ENCODE data around the gene GRIP1.

GRIP1 gene

DNA sequence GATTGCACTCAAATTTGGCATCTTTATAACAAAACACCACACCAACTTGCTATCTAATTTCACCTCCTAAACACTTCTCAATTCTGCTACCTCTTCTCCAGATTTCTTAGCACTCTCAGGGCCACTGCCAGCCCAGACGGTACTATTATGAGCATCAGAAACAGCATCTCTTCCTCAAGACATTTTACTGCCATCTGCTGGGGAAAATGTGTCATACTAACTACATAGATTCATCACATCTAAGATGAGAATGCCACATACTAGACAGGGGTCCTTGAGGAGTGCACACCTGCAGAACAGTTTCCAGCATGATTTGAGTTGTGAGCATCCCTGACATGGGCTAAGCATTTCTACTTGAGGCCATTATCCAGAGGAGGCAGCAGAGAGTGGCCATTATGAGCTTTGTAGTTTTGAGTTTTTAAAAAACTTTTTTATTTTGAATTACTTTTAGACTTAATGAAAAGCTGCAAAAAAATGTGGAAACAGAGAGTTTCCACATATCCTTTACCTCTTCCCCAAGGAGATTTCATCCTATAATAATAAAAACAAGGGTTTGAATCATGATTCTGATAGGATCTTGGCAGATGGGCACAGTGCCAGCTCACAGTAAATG is 15.1 kb upstream of the GRIP1 start:
- peak; percentile 9 for DNase-seq

DNA sequence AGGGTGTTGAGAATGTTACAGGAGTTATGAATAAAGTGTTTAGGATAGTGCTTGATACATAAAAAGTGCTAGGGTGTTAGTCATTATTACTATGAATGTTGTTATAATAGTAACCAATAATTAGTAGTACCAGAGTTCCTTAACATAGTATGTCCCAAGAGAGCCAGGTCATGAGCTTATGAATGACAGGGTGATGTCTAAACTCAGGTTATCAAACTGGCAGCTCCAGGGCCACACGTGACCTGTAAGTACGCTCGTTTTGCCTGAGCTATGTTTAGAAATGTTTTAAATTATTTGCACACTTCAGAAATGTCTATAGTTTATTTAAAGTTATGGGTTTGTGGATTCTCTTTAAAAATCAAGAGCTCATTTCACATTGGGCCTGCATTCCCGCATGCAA is 14.1 kb upstream of the GRIP1 start:
- DNase-seq: no peak

DNA sequence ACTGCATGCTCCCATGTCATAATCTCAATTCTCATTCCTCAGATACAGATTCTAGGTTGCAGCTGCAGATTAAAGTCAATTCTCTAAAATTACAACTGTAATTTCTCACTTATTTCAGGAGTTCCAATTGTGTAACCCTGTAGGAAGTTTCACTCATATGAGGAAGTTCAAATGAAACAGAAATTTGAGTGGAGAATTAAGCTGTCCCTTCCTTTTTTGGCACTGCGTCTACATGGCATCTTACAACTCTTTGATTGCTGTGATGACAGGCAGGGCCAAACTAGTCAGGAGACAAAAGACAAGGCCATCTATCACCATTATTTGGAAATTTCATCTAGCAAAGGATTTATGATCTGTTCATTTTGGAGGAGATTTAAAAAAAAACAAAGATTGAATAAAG is 13.3 kb upstream of the GRIP1 start:
- DNase-seq: no peak

DNA sequence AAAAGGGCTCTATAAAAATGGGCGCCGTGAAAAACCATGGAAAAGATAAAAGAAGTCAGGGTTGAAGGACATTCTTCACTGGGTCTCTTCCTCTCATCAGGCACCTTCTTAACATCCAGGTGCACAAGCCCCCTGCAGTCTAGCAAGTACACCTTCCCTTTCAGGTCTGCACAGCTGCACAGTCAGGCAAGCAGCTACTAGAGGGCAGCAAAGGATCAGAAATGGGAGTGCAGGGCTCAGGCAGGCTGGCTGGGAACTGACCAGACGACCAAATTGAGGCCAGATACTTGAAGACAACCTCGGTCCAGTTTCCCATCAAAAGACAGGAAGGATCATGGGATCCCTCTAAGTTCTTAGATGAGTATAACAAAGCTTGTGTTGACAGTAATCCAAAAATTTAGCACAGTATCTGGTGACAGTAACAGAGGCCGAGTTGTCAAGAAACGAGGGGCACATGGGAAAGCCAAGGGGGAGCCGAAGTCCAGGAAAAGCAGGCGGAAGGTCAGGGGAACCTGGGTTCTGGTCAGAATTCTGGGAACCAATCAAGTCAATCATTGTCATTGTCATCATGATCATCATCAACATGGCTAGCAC is 10.1 kb upstream of the GRIP1 start:
- DNase-seq: peak; percentile 3

DNA sequence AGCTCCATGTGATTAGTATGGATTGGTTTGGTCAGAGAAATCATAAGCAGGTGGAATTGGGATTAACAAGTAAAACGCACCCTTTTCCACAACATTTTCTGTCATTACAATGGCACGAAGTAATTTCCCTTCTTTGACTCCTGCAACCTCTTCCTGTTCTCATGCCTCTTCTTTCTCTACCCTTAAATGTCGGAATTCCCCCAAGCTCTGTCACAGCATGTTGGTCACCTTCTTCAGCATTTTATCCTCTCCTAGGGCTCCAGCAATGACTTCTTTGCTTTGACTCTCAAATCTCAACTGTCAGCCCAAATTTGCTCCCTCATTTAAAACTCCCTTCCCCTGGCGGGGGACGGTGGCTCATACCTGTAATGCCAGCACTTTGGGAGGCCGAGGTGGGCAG is 5.3 kb upstream of the GRIP1 start:
- DNase-seq: no peak

DNA sequence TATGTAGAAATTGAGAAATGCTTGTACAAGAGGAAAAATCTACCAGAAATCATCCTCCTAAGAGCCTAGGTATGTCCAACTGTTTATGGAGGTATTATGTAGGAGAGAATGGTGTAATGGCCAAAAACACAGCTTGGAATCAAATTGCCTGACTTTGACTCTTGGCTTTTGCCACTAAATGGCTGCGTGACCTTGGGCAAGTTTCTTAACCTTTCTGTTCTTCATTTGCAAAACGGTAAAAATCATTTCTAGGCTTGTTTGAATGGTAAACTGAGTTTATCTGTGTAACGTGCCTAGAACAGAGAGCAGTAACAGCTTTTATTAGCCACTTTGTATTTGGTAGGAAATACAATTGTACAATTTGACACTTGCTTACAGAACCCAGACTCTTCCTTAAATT is 4.9 kb upstream of the GRIP1 start:
- no peak for DNase-seq

DNA sequence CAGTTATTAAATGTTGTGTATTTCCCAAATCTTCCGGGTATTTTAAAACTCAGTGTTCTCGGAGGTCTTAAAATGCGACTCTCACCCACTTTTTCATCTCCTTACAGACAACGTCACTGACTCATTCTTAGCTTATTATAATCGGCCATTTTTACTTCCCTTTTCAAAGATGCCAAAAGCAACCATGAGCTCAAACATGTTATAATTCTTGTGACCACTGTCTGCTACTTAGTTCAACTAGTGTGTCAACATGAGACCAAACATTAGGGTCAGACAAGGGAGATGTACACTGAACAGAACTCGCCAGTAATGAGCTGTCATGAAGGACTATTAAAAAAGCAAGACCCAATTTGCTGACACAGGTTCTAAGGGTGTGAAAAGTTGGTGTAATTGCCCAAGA is 4.2 kb upstream of the GRIP1 start:
- DNase-seq: no peak

DNA sequence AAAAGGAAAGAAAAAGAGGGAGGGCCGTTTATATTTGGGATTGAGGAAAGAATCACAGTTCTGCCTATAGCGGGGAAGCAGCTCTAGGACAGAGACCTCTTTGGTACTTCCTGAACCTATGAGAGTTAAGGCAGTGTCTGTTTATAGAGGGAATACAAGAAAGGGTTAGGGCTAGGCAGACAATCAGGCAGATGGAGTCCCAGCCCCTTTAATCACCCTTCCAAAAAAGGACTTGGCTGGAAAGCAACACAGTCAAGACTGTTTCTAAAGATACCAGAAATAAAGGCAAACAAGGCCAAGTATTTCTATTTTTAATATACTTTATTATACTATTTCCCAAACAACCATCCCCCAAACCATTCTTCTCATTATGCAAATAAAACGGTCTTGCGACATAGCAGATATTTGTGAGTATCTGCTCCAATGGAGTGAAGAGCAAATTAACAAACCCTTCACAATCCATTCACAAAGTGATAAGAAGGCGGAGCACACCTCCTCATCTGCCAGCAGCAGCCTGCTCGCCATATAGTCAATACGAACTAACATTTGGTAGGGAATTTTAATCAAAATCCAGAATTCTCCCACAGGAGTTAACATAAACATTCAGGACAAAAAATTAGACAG is 697 bp upstream of the GRIP1 start:
- no peak for DNase-seq

DNA sequence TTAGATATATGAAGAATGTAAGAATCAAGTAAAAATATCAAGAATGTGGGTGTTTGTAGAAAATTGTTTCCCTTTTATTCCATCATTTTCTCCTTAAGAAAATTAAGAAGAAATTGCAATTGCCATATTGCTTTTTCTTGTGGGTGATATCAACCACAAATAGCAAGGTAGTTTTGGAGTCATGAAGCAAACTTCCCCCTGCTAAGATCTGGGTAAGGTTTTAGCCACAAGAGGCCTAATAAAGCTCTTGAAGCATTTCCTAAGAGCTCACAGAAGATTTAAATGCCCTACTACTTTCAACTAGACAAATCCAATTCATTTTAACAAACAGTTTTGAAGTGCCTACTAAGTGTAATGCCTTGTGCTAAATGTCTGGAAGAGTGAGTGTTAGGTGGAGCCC is 2.6 kb downstream of the GRIP1 start:
- DNase-seq: no peak

DNA sequence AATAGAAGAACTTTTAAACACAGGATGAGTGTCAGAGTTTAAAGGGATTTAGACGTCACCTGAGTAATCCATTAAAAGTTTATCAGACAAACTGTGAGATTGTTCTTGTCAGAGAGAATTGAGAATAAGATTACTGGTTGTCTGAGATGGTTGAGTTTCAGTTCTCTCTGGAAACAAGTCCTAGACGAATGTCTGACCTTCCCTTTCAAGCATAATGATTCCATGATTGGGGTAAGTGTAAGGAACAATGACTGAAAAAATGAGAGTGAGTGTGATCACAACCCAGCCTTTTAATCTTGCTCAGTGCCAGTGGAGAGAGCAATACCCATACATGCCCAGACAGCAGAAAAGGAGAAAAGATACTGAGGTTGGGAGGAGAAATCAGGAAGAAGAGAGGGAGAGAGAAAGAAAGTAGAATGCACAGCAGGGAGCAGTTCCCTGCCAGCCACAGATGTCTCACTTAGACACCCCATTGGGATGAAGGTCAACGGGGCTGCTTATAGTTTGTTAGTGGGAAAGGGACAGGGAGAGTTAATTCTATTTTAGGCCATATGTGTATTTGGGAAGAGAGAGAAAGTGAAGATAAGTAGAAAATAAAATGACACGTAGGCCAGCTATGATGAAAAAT is 4.3 kb downstream of the GRIP1 start:
- DNase-seq: no peak

DNA sequence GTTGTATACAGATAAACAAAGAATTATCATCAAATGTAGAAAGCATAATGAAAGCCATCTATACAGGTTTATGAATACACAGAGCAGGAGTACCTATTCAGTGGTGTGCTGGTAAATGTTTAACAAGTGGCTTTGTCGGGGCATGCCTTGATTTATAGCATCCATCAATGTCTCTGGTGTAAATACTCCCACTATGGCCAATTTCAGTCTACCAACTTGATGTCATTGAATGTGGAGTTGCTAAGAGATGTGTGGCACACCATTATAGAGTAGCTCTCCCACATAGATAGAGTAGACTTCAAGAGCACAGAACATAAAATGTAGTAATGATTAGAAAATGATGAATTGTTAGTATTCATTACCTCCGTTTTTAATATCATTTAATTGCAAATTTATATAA is 9.3 kb downstream of the GRIP1 start:
- DNase-seq: no peak

DNA sequence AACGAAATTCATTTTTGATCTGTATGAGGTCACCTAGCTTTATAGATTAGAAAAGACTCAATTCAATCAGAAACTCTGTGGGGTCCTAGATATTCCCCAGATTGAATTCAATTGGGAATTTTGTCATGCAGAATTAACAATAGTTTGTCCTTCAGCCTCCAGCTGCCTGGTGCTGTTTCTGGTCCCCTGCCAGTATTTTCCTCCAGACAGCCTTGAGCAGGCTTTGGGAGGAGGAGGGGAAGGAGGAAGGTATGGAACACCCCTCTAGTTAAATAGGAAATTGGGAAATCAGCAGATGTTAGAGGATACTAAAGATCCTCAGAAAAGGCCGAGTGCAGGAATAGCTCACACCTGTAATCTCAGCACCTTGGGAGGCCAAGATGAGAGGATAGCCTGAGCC is 10.6 kb downstream of the GRIP1 start:
- no peak for DNase-seq

DNA sequence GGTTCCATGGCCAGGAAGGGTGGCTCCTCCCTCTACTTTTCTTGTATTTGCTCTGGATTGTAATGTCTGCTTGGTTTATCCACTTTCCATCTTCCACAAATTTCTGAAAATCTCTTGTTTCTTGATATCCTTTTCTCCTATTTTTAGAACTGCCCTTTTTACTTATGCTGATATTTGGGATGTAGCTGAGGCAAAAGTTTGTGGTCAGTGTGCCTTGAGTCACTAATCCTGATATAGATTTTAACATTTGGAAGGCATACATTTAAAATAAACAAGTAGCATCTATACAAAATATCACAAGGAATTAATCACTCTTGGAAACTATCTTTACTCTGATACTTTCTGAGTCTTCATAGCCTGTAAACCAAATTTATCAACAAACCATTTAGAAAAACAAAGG is 11.0 kb downstream of the GRIP1 start:
- DNase-seq: no peak

DNA sequence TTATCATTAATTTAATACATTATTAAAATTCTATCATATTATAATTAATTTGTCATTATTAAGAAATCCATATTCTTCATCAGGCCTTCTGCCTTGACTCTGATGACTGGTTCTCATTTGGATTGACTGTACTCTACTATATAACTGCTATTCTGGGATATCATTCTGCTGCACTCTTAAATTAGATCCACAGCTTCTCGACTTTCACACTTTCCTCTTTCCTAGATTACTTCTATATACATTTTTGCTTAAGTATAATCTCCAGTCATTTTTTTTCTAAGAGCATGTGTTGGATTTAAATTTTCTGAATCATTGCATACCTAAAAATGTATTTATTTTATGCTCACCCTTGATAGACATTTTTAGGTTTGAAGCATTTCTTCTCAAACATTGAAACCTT is 12.4 kb downstream of the GRIP1 start:
- no peak for DNase-seq

DNA sequence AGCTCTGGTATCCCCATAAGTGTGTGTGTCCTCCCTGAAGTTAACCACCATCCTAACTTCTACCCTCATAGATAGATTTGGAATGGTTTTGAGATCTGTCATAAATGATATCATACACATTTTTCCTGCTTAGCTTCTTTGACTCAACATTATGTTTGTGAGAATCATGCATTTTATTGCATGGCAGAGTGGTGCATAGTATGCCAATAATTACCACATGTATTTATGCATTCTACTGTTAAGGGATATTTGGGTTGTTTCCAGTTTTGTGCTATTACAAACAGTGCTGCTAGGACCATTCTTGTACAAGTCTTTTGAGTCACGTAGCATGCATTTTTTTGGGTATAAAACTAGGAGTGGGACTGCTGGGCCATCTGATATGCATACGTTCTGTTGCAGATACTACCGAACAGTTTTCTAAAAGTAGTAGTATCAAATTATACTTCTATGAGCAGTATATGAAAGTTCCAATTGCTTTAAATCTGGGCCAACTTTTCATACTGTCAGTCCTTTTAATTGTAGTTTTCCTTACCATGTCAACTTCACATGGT is 13.4 kb downstream of the GRIP1 start:
- no peak for DNase-seq

DNA sequence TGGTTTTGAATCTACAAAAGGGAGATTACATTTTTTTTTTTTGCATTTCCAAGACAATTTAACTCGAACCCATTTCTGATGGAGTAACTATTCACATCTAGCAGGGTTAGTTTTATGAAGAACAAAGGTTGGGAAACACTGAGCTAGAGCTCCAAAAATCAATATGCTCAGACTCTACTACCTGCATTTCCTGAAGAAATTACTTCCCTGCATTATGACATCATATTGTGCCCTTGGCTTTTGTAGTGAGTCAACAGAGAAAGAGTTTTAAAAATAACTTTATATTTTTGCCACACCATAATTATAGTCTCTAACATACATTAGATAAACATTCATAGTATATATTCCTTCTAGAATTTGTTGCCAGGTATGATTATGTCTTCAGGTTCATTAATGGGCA is 14.8 kb downstream of the GRIP1 start:
- DNase-seq: no peak

DNA sequence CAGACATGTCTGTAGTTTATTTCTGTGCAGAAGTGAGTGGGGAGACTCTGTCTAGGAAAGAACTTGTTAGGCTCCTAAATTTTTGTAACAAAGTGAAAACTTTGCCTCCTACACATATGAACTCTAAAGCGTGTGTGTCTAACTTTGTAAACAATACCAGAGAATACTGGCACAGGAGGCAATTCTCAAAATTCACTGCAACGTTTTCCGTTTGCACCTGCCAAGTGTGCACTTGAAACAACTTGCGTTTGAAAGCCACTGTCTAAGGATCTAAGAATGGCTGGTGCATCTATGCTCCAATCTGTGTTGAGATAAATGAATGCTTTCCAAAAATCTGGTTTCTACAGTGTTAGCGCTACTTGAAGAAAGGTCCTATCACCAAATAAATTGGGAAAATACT is 15.3 kb downstream of the GRIP1 start:
- no peak for DNase-seq

DNA sequence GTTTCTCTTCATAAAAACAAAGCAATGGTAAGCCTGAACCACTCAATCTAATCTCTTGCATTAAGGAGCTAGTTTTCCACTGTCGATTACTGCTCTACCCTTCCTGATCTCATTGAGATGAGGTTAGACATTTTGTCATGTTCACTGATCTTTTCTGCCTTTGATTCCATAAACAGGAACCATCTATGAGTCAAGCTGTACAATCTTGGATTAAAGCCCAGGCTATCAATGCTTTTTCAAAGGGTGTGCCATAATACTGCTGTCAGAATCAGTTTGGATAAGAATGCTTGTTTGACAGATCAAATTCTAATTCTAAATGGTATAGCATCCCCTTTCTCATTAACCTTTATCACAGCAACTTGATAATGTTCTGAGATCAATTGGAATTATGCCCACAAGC is 16.1 kb downstream of the GRIP1 start:
- no peak for DNase-seq

DNA sequence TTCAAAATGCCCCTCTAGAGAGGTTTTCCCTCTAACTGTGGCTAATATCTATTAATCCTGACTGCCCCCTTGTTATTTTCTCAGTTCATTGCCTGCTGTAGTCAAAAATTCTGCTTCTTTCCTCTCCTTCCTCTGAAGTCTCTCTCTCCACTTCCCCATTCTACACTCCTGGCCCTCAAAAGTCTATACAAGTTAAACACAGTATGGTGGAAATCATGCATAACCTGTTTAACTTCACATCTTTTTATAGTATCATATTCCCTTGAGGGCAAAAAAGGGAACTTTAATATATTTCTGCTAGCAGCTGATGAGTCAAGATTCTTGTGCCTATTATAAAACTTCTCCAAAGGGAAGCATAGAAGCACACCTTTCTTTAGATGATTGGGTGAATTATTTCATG is 16.7 kb downstream of the GRIP1 start:
- no peak for DNase-seq

DNA sequence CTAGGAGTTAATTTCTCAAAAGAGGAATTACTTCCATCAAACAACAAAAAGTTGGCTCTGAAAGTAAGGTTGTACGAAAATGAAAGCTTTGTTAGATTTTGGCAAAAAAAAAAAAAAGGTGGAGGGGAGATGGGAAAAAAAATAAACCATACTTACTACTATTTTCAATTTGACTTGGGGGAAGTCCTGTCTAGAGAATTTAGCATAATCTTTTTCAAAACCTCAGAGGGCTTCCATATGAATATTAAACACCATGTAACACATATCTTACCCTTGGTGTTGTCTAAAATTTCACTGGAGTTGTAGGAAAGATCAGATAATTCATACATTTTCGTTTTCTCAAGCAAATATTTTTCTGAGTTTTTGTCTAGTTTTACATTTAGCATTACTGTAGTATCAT is 17.5 kb downstream of the GRIP1 start:
- no peak for DNase-seq

DNA sequence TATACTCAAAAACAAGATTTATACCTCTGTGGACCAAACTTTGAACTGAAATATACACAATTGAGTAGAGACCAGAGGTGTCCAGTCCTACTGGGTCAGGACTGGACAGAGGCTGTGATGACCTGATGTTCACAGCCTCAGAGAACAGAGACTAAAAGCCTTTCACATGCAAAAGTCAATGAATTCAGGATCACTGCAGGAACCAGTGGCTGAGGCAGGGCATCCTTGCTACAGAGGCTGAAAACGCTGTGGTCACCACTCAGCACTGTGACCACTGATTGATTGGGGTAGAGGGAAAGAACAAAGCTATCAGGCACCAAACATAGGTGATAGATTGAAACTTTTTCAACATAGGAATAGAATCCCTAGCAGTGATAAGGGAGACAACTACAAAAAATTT is 25.1 kb downstream of the GRIP1 start:
- no peak for DNase-seq

DNA sequence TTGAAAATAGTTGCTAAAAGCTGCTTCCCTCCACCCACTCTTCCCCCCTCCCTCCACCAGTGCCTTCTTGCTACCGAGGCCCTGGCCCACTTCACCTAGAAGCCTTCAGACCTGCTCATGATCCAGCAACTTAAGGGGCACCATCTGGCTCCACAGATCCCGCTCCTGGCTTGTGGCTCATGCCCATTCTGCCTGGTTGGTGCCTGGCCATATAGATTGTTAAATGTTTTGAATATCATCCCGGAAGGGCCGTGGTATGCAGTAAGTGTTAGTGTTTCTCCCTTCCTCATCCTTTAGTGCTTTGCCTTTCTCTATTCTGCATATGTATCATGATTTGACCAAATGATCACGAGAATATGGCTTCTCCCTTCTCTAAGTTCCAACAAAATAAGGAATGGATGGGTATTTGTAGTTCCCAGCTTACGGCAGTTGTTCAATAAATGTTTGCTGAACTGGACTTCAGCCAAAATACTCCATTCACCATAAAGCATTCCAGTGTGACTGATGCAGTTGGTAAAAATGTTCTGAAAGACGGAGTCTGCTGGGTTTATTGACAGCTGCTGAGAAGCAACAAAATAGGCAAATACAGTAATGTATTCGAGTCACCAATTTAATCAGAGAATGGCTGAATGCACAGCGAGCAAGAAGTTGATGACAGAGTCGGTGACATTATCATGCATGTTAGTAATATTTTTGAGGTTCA is 30.7 kb downstream of the GRIP1 start:
- DNase-seq: no peak

DNA sequence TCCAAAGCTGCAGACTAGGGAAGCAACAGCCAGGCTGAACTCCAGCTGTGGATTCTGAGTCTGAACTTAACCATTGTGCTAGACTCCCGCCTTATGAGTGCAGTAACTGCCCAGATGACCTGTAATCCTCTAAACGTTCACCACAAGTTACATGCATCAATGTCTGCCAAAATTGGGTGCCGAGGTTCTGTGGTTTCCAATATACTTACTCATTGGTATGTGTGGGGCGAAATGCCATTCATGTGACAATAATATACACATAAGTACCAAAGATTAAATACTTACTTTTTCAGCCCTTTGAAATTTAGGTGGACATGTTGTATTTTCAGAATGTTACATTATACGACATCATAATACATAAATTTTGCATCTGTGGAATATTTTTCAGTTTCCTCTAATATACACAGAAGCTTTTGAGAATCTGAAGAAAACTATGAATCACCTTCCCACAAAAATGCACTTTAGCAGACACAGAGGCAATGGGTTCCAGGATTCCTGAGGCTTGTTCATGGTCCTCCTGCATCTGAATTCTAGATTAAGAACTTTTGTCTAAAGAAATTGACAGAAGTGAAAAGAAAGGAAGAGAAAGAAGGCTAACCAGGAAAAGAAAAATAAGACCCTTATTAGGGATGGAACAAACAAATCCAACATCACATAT is 31.7 kb downstream of the GRIP1 start:
- no peak for DNase-seq
